CD1c-positive myeloid dendritic cell (primary cell): ENCODE results near the gene SPRR1A.

Source experiments
- DNase-seq: peaks from one replicate; pipeline ENCODE4 v3.0.0-alpha.2; 2016; ENCODE audit errors: extremely low spot score

Gene SPRR1A, protein sequence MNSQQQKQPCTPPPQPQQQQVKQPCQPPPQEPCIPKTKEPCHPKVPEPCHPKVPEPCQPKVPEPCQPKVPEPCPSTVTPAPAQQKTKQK

DNA sequence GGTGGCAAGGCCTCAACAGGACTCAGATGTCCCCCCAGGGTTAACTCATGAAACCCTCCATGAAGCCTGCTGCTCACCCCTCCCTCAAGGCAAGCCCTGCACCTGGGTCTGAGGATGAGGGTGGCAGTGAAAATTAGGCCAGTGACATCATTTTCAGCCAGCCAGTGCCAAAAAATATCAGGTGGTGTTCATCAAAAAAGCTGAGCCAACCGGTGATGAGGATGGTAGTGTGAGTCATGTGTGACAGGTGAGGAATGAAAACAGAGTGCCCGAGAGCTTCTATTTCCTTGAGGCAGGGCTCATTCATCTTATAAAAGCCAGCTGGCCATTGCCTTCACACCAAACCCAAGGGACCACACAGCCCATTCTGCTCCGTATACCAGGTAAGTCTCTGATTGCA, at the start of gene SPRR1A:
Gene SPRR1A (plus strand): TSS at position 339 of the 400 bp plus-strand sequence. CDS start 1,150 bp downstream, outside the sequence.
- DNase-seq = no peak

DNA sequence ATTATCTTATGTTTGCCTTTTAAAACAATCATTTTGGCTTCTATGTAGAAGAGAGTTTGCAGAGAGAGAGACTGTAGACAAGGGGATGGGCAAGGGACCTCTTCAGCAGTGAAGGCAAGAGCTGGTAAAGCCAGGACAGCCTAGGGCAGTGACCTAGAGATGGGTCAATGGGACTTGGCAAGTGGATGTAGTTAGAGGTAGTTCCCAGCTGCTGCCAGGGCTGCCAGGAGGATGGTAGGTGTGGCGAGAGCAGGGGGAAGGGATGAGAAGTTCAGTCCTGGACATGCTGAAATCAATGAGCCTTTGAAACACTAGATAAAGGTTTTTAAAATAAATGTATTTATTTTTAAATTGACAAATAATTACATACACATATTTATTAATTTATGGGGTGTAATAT, 43.3 kb upstream of the SPRR1A start:
- no peak for DNase-seq

DNA sequence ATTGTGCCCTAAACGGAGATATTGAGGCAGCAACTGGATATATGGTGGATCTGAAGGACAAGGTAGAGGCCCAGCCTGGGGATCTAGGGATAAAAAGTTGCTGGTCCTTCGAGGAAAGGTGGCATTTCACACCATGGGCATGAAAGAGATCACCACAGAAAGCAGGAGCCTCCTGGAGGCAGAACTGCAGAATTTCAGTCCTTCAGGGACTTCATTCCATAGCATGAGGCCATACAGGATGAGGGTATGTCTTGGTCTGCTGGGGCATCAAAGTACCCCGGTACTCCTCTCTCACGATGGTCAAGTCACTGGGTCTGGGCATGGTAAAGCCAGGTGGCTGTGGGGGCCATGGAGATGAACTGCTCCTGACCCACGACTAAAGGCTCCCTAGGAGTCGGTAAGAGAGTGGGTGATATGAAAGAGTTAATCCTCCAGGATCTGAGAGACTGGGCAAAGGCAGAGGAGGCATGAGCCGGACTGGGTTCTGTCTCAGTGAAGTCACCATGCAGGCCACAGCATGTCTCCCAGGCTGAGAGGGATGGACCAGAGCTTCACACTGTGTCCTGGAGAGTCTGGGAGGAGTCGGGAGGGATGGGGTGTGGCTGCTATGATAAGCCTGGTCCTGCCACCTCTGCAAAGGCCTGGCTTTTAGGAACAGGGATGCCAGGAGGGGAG, 42.7 kb upstream of the SPRR1A start:
- no peak for DNase-seq

DNA sequence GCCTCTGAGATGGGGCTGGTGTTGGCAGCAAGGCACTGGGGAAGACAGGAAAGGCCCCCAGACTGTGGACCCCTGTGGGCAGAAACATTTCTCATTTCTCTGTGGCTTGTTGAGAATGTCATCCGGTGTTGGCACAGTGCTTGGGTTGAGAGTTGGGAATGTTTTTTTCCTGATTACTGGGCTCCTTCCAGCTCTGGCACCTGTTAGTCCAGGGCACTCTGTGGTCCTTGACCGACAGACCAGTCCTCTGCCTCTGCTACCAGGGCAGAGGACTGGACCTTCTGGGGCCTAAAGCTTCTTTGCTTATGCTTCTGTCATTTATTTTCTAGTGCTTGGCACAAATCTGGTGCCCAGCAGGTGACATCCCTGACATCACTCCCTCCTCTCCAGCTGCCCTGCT, 41.7 kb upstream of the SPRR1A start:
- DNase-seq = no peak

GRCh38 chr1:152946248-152946647, 37.6 kb upstream of the SPRR1A start:
- DNase-seq = no peak

GRCh38 chr1:152946651-152947256, 37.1 kb upstream of the SPRR1A start, which contains the start of gene SPRR5:
Gene SPRR5 (plus strand): TSS chr1:152947206. CDS start chr1:152948555, 1,349 bp downstream.
- DNase-seq = no peak

GRCh38 chr1:152951711-152952110, 32.2 kb upstream of the SPRR1A start:
- no peak for DNase-seq

GRCh38 chr1:152953761-152954160, 30.1 kb upstream of the SPRR1A start:
- DNase-seq = no peak

- DNase-seq = no peak
Observed at GRCh38 chr1:152954436-152954835, 29.4 kb upstream of the SPRR1A start.

- no peak for DNase-seq
Observed at GRCh38 chr1:152957561-152957960, 26.3 kb upstream of the SPRR1A start.

GRCh38 chr1:152959273-152959672, 24.6 kb upstream of the SPRR1A start:
- no peak for DNase-seq

DNA sequence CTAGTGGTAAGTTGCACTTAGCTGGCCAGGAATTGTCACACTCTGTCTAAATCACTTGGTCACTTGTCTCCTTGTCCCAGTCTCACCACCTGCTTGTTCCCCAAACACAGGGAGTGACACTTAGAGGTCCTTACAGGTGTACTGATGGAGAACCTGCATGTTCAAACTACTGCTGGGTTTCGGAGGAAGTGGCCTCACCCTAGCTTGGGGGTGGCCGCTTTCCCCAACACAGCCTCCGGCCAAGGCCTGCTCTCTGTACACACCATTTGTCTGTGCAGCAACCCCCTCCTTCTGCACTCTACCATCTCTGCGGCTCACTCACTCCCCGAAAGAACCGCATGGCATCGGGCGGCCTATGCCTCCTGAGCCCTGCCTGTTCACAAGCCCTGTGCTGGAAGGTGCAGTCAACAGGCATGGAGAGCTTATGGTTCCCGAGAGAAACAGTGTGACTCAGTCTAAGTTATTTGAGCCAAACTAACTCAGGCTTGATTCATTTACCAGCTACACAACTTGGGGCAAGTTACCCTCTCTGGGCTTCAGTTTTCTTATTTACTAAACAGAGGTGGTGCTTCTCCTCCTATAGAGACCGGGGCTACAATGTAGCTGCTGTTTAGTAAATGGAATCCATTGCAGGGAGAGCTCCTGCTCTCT, 24.0 kb upstream of the SPRR1A start:
- no peak for DNase-seq

DNA sequence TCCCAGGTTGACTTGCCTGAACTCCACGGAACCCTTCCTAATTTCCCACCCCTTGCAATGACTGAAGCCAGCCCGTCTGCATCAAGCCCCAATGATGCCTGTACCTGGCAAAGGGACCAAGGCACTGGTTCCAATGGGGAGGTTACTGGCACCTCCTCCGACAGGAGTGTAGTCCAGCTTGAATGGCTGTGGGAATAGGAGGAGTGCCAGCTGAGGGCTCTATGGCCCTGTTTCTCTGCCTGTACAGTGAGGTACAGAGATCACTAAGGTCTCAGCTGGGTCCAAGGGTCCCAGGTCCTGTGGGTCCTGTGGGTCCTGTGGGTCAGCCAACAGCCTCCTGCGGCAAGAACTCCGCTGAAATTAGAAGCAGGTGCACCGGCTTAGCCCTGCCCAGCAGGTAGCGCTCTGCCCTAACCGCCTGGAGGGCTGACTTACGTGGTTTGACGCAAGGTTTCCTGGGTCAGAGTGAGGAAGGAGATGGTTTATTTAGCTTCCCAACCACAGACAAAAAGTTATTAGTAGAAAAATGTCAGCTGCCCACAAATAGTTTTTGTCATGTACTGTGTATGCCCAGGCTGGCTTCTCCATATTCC, 23.3 kb upstream of the SPRR1A start:
- DNase-seq = no peak

- no peak for DNase-seq
Observed at GRCh38 chr1:152961226-152961891, 22.5 kb upstream of the SPRR1A start.

DNA sequence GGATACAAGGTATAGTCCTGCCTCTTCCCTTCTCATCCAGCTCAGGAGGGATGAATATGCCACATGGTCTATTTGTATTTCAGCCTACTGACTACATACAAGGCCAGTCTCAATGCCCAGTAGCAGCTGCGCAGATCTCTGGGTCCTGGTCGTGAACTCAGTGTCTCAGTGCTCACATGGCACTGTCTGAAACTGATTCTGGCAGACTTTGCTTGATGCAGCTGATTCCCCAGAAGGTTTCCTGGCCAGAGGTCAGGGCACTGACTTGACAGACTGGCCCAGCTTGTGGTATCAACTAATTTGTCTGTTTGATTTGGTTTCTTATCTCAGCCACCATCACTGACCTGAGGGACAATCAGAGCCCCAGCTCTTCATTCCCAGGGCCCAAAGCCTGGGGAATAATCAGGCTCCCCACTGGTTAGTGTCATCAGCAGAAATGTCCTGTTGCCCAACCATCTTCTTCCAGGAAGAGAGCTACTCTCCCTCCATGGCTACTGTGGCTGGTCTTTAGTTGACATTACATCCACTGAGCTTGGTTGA, 20.9 kb upstream of the SPRR1A start:
- no peak for DNase-seq

DNA sequence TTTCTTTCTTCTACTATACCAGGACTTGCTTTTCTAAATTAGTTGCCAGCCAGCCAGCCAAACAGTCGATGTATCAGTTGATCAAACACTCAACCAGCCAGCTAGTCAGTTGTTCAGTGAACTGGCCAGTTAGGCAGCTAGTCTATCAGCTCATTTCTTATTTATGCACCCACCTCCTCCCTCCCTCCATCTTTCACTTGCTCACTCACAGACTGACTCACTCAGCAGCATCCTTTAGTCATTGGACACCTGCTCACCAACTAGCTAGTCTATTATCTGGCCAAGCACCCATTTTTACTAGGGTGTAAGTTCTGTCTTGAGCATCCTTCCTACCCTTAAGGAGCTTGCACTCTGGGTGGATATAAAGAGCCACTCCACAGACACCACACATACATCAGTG, 19.3 kb upstream of the SPRR1A start:
- no peak for DNase-seq

- DNase-seq = no peak
Observed at GRCh38 chr1:152965853-152966252, 18.0 kb upstream of the SPRR1A start.

DNA sequence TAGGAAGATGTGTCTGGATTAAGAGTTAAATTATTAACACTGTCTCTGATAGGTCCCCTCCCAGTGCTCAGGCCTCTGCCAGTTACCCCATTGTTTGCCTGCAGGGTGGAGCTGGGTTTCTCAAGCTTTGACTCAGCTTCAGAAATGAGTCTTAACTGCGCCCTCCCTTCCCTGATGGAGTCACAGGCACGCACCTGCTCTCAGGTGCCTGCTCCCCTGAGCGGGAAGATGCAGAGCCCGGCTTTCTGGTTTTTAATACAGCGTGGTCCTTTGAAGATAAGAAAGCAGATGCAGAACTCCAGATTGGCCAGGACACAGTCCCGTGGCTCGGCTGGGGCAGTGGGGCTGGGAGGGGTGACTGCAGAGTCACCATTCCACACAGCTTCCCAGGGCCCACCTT, 16.7 kb upstream of the SPRR1A start:
- no peak for DNase-seq

- DNase-seq = no peak
Observed at GRCh38 chr1:152968248-152968647, 15.6 kb upstream of the SPRR1A start.

GRCh38 chr1:152969036-152969435, 14.8 kb upstream of the SPRR1A start:
- no peak for DNase-seq

- DNase-seq = no peak
Observed at GRCh38 chr1:152970495-152970894, 13.4 kb upstream of the SPRR1A start, which contains the start of gene SPRR4. Gene SPRR4 (plus strand): TSS chr1:152970648. CDS start chr1:152971891, 1,243 bp downstream.
